ENCODE data around the gene ORAI3.
A peak's percentile ranks its signal among the peaks of the same experiment; 100 is the strongest.
"Not testable (repeated sequence)": the region's sequence is repeated elsewhere in the genome, so short reads cannot be mapped to it uniquely, and the experiment has no call there.

The ORAI3 gene

GRCh38 chr16:30937692-30938091 is 11.2 kb upstream of the ORAI3 start:
- TF ChIP-seq CTCF (IDR thresholded peaks at IDR 0.05; ENCODE audit: low read depth, low read length, missing control alignments), result no peak
- H3K4me3 ChIP-seq (ENCODE audit: low read depth, low read length), result no peak overlapping the region
- DNase-seq (ENCODE audit: low read depth), result no peak

- not testable (repeated sequence) for H3K4me3 ChIP-seq (ENCODE audit: low read depth, low read length); DNase-seq (ENCODE audit: low read depth)
Observed at GRCh38 chr16:30939571-30939970, 9.3 kb upstream of the ORAI3 start.

- peak; percentile 98 for TF ChIP-seq CTCF (IDR thresholded peaks at IDR 0.05; ENCODE audit: low read depth, low read length, missing control alignments)
- H3K4me3 ChIP-seq (ENCODE audit: low read depth, low read length), result no peak overlapping the region
- no peak for DNase-seq (ENCODE audit: low read depth)
Observed at GRCh38 chr16:30941600-30942425, 7.1 kb upstream of the ORAI3 start.

- no peak for DNase-seq (ENCODE audit: low read depth)
- H3K4me3 ChIP-seq (ENCODE audit: low read depth, low read length), result no peak overlapping the region
- no peak for TF ChIP-seq CTCF (IDR thresholded peaks at IDR 0.05; ENCODE audit: low read depth, low read length, missing control alignments)
Observed at GRCh38 chr16:30942426-30942806, 6.5 kb upstream of the ORAI3 start.

- no peak for DNase-seq (ENCODE audit: low read depth)
- TF ChIP-seq CTCF (IDR thresholded peaks at IDR 0.05; ENCODE audit: low read depth, low read length, missing control alignments), result no peak
- no peak overlapping the region for H3K4me3 ChIP-seq (ENCODE audit: low read depth, low read length)
Observed at GRCh38 chr16:30944352-30944751, 4.5 kb upstream of the ORAI3 start.

GRCh38 chr16:30946671-30947540 is 2.0 kb upstream of the ORAI3 start:
- TF ChIP-seq CTCF (IDR thresholded peaks at IDR 0.05; ENCODE audit: low read depth, low read length, missing control alignments), result no peak
- no peak for DNase-seq (ENCODE audit: low read depth)
- no peak overlapping the region for H3K4me3 ChIP-seq (ENCODE audit: low read depth, low read length)

GRCh38 chr16:30947541-30947858 is 1.4 kb upstream of the ORAI3 start:
- no peak for DNase-seq (ENCODE audit: low read depth)
- TF ChIP-seq CTCF (IDR thresholded peaks at IDR 0.05; ENCODE audit: low read depth, low read length, missing control alignments), result no peak
- no peak overlapping the region for H3K4me3 ChIP-seq (ENCODE audit: low read depth, low read length)

Data from GM12864 (cell line).